GM18907 (cell line): ENCODE measurements around the gene SPIB.
"Not testable (repeated sequence)": the region's sequence is repeated elsewhere in the genome, so short reads cannot be mapped to it uniquely, and the experiment has no call there.

Experiments
- ATAC-seq: cut with Tn5 transposase; IDR thresholded peaks from one replicate; pipeline ENCODE4 v1.9.1; 2021; ENCODE audit warnings: mild to moderate bottlenecking, moderate library complexity; ENCODE audit not compliant: unreplicated experiment

SPIB gene

DNA sequence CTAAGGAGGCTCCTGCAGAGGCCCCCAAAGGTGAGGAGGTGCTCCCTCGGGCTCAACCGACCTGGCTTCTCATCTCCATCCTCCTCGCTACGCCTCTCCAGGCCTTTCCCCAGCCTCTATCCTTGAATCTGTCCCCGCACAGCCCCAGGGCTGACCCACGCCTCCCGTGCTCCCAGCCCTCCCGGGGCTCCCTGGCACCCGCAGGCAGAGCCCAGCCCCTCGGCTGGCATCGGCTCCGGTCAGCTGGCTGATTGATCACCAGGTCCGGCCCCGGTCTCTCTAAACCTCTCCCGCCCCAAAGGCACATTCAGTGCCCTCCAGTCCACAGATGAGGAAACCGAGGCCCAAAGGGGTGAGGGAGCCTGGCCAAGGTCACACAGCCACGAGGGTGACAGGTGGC, 16.5 kb downstream of the SPIB start:
- ATAC-seq, result no peak

DNA sequence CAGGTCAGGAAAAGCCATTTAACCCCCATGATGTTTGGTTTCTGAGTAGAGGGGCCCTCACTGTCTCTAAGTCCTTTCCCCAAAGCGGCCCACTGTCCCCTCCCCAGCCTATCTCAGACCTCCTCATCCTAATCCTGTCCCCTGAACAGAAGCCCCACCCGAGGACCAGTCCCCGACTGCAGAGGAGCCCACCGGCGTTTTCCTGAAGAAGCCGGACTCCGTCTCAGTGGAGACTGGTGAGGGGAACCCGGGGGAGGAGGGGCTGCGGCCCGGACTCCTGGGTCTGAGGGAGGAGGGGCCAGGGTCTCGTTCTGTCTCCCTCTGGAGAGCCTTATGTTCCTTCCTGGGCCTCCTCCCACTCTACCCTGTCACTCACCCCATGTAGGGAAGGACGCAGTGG, 16.9 kb downstream of the SPIB start:
- ATAC-seq, result no peak

DNA sequence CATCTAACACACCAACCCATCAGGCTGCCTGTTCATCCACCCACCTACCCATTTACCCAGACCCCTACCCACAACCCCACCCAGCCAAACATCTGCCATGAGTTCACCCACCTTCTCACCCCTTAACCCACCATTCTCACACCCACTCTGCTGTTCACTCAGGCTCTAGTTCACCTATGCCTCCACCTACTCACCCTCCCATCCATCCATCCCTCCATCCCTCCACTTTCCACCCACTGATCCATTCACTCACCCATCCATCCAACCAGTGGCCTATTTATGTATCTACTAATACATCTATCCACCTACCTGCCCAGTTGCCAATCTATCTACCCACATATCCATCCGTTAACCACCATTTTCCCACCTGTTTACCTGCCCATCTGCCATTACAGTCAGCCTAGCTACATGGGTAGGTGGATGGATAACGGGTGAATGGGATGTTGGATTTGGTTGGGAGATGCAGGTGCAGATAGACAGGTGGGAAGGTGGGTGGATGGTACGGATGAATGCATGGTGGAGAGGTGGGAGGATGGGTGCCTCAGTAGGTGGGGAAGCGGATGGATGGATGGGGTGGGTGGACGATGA, 19.2 kb downstream of the SPIB start:
- no peak for ATAC-seq

DNA sequence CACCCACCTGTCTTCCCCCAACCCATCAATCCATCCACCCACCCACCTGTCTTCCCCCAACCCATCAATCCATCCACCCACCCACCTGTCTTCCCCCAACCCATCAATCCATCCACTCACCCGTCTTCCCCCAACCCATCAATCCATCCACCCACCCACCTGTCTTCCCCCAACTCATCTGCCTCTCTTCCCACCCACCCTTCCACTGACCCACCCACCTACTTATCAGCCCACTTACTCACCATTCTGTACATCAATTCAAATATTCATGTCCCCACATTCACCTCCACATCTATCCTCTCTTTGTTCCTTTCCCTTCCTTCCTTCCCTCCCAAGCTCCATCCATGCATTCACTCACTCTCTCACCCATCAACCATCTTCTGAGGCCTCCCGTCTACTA, 20.4 kb downstream of the SPIB start:
- not testable (repeated sequence) for ATAC-seq

DNA sequence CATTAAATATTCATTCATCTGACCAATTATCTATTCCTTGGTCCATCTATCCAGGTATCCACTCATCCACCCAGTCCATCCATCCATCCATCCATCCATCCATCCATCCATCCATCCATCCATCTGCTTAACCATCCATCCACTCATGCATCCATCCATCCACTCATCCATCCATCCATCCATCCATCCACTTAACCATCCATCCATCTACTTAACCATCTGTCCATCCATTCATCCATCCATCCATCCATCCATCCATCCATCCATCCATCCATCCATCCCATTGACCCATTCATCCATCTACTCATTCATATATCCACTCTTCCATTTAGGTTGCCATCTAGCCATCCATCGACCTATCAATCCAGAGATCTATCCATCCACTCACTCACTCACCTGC, 25.3 kb downstream of the SPIB start:
- ATAC-seq, result no peak

DNA sequence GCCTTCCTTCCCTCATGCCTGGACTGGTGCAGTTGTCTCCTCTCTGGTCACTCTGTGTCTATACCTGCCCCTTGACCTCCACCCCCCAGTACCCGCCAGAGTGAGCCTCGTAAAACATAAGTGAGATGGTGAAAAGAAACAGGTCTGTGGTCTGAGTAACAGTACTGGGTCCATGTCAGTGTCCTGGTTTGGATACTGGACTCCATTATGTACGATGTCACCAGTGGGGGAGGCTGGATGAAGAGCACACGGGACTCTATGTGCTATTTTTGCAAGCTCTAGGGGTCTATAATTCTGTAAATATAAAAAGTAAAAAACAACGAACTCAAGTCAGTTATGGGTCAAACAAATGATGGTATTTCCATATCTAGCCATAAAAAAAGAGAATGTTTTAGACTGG, 28.3 kb downstream of the SPIB start:
- no peak for ATAC-seq

DNA sequence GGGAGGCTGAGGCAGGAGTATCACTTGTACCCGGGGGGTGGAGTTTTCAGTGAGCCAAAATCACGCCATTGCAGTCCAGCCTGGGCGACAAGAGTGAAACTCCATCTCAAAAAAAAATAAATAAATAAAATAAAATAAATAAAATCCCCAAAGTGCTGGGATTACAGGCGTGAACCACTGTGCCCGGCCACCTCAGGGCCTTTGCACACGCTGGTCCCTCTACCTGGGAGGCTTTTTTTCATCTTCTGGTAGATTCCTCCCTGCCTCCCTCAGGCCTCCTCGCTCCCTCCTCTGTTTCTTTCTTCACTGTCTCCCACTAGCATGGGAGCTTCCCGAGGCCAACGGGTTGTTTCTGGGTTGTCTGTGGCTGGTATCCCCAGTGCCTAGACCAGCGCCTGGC, 29.0 kb downstream of the SPIB start:
- ATAC-seq, result no peak

DNA sequence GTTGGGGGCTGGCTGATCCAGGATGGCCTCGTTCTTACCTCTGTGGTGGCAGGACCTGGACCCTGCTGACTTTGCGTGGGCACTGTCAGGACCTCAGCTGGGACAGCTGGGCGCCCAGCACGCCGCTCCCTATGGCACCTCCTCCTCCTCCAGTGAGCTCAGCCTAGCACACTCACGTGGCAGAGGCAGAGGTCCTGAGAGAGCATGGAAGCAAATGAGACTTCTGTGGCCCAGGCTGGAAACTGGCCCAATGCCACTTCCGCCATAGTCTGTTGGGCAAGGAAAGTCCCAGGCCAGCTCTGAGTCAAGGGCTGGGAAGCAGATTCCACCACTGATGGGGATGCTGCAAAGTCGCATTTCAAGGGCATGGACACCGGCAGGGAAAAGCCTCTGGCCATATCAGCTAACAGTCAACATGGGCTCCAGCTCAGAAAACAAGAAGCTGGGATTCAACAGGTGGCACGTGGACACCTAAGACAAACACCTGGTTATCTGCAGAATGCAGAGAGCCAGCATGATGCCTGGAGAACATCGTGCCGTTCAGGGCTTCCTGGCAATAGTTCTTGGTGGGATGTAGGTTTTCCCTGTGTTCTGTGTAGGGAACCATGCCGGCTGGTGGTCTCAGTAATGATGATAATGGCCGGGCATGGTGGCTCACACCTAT, 30.6 kb downstream of the SPIB start:
- ATAC-seq, result no peak

DNA sequence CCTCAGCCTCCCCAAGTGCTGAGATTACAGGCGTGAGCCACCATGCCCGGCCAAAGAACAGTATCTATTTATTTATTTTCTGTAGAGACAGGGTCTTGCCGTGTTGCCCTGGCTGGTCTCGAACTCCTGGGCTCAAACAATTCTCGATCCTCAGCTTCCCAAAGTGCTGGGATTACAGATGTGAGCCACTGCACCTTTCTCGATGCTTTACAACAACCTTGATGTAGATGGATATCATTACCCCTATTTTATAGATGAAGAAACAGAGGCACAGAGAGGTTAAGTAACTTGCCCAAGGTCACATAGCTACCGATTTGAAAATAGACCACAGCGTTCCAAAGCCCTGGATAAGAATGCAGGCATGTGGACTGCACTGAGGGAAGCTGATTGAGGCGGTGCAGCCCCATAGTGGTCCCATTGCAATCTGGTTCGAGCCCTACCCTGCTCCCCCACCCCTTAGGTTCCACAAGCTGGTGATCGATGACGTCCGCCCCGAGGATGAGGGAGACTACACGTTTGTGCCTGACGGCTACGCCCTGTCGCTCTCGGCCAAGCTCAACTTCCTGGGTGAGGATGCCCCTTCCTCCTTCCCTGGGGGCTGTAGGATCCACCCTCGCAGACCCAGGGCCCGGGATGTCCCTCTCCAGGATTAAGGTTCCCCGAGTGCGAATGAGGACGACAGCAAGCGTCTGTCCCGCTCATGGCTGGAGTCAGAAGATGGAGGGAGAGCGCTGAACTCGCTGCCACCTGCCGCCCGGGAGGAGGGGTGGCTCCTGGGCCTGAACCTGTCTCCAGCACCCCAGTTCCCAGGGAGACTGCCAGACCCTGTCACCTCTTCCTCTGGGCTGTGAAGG, 31.9 kb downstream of the SPIB start:
- no peak for ATAC-seq

DNA sequence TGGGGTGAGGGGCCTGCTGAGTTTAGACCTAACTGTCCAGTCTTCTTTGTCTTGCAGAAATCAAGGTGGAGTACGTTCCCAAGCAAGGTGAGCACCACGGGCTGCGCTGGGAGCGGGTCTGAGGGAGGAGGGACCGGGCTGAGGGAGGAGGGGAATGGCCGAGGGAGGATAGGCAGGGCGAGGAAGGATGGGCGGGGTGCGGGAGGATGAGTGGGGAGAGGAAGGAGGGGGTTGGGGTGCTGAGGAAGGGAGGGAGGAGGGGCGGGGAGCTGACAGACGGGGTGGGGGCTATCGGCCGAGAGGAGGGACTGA, 32.4 kb downstream of the SPIB start:
- ATAC-seq, result no peak

DNA sequence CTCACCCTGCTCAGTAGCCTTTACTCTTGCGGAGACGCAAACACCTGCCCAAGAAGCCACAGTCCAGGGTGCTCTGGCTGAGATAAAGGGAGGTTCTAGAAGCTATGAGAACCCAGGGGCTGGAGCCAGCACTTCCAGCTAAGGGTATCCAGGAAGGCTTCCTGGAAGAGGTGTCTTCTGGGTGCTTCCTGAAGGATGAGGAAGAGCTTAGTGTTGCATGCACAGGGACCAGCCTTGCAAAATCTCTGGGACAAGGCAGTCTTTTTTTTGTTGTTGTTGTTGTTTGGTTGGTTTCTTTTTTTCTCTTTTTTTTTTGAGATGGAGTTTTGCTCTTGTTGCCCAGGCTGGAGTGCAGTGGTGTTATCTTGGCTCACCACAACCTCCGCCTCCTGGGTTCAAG, 34.5 kb downstream of the SPIB start:
- no peak for ATAC-seq

DNA sequence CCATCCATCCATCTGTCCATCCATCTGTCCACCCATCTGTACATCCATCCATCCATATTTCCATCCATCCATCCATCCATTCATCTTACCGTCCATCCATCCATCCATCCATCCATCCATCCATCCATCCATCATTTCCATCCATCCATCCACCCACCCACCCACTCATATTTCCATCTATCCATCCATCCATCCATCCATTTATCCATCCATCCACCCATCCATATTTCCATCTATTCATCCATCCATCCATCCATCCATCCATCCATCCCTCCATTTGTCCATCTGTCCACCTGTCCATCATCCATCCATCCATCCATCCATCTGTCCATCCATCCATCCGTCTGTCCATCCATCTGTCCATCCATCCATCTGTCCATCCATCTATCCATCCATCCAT, 37.3 kb downstream of the SPIB start:
- no peak for ATAC-seq

DNA sequence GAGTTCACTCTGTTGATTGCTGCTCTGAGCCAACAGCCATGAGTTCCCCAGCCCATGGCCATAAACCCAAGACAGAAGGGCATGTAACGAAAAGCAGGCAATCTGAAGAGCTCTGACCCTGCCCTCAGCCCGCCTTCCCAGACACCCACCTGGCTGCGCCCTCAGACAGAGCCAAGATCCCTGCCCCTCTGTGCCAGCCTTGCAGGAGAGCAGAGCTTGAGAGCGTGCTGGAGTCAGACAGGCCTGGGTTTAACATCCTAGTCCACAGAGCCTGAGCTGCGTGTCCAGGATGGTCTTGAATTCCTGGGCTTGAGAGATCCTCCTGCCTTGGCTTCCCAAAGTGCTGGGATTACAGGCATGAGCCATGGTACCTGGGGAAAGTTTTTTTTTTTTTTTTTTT, 38.6 kb downstream of the SPIB start:
- no peak for ATAC-seq

DNA sequence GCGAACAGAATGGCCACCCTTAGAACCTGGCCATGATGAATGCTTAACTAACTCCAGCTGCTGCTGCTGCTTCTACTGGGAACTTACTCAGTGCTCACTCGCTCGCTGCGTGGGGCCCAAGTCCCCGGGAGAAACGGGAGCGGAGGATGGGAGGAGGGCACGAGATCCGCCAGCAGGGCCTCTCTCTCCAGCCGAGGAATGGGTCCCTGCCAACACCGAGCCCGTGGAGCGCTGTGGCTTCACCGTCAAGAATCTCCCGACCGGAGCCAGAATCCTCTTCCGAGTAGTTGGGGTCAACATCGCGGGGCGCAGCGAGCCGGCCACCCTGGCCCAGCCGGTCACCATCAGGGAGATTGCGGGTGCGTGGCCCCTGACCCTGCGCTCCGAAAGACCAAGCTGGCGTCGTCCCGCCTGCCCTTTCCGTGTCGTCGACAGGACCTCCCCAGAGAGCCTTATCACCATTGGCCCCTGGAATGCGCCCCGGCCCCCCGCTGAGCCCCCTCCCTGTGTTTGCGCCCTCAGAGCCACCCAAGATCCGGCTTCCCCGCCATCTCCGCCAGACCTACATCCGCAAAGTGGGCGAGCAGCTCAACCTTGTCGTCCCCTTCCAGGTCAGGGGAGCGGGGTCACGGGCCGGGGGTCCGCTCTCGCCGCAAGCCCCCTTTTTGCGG, 39.8 kb downstream of the SPIB start:
- no peak for ATAC-seq

DNA sequence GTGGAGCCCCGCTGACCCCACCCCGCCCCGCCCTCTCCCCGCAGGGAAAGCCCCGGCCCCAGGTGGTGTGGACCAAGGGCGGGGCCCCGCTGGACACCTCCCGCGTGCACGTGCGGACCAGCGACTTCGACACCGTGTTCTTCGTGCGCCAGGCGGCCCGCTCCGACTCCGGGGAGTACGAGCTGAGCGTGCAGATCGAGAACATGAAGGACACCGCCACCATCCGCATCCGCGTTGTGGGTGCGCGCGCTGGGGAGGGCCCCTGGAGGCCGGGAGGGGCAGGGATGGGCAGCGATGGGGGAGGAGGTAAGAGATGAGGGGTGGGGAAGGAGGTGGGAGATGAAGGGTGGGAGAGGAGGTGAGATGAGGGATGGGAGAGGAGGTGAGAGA, 40.3 kb downstream of the SPIB start:
- ATAC-seq, result no peak

DNA sequence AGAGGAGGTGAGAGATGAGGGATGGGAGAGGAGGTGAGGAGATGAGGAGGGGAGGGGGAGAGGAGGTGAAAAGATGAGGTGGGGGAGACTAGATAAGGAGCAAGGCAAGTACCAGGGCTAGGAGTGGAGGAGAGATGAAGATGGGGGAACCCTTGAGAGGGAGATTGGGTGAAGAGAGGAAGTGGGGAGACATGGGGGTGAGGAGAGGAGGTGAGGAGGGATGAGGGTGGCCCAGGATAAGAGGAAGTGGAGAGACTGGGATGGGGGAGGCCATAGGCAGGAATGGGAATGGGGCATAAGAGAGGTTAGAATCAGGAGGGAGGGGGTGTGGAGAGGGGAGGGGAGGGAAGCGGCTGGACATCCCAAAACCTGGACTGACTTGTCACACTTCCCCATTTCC, 40.9 kb downstream of the SPIB start:
- no peak for ATAC-seq

DNA sequence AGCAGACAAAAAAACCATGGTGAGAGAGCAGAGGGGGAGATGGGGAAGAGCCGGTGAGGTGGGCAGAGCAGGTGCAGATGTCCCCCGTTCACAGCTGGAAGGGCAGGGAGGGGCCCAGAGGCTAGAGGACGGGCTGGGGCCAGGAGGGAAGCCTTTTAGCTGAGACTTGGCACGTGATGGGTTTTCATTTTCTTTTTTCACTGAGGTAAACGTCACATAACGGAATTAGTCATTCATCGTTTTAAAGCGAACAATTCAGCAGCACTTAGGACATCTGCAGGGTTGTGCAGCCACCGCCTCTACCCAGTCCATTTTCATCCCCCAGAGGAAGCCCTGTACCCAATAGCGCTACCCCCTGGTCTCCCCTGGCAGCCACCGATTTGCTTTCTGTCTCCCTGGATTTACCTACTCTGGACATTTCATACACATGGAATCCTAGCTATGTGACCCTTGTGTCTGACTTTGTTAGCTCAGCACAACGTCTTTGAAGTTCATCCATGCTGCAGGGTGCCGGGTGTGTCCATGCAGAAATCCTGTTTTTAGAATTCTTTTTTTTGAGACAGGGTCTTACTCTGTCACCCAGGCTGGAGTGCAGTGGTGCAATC, 41.5 kb downstream of the SPIB start:
- ATAC-seq, result peak; percentile 62

DNA sequence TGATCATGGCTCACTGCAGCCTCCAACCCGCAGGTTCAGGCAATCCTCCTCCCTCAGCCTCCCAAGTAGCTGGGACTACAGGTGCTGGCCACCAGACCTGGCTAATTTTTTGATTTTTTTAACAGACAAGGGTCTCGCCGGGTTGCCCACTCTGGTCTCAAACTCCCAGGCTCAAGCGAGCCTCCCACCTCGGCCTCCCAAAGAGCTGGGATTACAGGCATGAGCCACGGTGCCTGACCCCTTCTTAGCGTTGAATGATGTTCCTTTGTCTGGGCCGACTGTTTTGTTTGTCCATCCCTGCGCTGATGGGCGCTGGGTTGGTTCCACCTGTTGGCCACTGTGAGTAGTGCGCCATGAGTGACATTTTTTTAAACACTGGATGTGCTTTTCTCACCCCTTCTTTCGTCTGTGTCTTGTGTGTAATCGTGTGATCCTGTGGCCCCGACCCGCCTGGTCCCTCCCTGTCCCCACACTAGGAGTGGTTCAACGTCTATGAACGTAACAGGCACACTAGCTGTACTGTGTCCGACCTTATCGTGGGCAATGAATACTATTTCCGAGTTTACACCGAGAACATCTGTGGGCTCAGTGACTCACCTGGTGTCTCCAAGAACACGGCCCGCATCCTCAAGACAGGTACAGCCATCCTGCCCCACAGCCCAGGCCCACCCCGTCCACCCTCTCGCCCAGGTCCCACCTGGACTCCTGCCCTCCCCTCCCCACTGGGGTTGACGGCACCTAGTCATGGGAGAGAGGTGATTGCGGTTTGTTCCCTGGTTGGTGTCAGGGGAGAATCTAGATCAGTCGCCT, 42.5 kb downstream of the SPIB start:
- no peak for ATAC-seq

DNA sequence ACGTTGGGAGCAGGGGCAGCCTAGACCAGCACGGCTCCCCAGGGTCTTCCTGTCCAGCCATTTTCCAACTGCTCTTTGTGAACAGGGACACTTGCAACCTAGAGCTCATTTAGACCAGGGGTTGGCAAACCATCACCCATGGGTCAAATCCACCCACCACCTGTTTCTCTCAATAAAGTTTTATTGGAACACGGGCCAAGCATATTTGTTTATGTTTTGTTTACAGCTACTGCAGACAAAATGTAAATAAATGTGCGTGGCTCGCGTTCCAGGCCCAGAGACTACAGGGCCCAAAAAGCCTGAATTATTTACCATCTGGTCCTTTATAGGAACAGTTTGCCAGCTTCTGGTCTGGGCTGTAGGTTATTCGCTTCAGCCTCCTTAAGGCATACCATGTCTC, 44.2 kb downstream of the SPIB start:
- no peak for ATAC-seq

DNA sequence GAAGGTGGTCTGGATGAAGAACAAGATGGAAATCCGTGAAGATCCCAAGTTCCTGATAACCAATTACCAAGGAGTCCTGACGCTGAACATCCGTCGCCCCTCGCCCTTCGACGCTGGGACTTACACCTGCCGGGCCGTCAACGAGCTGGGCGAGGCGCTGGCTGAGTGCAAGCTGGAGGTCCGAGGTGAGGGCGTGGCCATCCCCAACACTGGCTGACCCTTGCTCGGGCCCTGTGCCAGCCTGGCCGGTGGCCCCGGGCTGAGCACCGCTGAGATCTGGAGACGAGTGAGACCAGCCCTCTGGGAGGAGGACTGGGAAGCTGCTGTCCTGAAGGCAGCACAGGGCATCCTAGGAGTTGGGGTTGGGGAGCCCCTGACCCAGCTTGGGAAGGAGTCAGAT, 45.6 kb downstream of the SPIB start:
- no peak for ATAC-seq

DNA sequence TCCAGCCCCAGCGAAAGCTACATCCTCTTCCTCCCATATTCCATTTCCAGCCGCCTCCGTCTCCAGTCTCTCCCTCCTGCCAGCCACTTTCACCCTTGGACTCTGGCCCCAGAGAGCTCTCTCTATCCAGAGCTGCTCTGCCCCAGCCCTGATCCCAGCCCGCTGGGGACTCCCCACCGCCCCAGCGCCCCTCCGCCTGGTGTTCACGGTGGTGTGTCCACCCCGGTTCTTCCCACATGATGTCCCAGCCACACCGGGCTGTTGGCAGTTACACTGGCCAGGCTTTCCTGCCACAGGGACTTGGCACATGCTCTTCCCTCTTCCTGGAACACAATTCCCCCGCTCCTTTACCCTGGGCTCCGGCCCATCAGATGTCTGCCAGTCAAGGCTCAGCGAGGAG, 46.3 kb downstream of the SPIB start:
- ATAC-seq, result no peak
